HG02943 (cell line): ENCODE results near the gene FFAR1.
"Not testable (repeated sequence)": the region's sequence is repeated elsewhere in the genome, so short reads cannot be mapped to it uniquely, and the experiment has no call there.

Source experiments
- ATAC-seq: cut with Tn5 transposase; IDR thresholded peaks from one replicate; pipeline ENCODE4 v1.9.1; 2021; ENCODE audit warnings: mild to moderate bottlenecking, low read depth, moderate library complexity; ENCODE audit not compliant: unreplicated experiment

Gene FFAR1

DNA sequence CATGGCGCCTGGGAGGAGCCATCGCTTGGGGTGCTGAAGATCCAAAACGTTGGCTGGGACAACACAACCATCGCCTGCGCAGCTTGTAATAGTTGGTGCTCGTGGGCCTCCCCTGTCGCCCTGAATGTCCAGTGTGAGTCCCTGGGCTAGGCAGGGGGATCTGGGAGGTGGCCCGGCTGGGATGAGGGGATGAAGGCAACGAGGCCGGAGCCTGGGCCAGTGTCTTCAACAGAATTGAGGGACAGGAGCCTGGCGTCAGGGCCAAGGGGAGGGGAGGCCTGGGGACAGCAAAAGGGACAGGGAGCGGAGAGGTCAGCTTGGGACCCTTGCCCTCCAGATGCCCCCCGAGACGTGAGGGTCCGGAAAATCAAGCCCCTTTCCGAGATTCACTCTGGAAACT, 6.7 kb upstream of the FFAR1 start:
- no peak for ATAC-seq

DNA sequence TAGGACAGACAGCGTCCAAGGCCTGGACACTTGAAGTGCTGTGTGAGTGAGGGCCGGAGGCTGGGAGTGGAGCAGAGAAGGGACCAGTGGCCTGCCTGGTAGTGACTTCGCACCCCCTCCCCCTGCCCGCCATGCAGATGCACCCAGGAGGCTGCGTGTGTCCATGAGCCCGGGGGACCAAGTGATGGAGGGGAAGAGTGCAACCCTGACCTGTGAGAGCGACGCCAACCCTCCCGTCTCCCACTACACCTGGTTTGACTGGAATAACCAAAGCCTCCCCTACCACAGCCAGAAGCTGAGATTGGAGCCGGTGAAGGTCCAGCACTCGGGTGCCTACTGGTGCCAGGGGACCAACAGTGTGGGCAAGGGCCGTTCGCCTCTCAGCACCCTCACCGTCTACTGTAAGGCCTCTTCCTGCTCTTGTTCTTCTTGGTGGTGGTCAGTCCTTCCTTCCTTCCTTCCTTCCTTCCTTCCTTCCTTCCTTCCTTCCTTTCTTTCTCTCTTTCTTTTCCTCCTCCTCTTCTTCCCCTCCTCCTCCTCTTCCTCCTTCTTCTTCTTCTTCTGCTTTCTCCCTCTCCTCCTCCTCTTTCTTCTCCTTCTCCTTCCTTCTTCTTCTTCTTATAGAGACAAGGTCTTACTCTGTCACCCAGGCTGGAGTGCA, 6.0 kb upstream of the FFAR1 start:
- ATAC-seq = no peak

DNA sequence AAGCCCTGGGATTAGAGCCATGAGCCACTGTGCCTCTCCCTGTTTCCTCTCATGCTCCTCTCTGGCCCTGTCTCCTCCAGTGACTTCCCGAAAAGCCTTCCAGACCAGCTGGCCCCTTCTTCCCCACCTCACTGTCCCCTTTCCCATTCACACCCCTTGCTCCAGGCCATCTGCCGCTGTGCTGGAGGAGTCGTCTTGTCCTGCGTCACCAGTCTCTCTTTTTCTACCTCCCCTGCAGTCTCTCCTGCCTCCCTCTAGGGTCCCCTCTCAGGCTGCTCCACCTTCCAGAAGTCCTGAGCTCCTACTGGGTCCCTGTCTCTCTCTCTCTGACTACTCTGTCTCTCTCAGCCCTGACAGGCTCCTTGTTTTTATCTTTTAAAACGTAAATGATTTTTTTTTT, 5.3 kb upstream of the FFAR1 start:
- no peak for ATAC-seq

DNA sequence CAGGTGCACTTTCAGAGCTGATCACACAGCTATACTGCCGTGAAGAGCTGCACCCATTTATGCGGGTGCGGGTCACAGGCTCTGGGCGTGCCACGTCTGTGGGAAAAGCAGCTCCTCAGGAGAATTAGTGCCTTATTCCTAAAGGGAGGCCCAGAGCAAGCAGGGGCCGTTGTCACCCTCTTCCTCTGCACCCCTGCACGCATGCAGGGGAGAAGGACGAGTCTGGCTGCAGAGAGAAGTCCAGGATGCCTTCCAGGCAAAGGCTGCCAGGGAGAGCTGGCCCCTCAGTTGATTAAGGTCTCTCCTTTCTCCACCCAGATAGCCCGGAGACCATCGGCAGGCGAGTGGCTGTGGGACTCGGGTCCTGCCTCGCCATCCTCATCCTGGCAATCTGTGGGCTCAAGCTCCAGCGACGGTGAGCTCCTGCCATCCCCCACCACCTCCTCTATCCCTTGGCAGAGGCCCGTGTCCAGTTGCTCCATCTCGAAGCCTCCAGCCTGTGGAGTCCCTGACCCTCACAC, 3.1 kb upstream of the FFAR1 start:
- ATAC-seq = no peak

DNA sequence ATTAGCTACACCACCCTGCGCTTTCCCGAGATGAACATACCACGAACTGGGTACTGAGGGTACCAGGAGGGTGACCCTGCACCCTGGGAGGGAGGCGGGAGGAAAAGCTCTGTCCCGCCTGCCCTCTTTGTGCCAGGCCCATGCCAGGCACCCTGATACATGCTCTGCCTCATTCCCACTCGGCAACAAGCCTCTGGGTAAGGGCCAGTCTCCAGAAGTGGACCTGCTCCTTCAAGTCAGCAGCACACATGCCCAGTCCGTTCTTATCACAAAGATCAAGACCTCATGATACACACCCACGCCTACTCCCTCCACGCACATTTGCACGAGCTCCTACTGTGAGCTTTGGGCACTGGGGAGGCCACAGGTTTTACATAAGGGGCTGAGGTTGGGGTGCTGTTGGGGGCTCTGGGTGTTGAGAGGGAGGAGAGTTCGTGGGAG, 2.0 kb upstream of the FFAR1 start:
- ATAC-seq = no peak

DNA sequence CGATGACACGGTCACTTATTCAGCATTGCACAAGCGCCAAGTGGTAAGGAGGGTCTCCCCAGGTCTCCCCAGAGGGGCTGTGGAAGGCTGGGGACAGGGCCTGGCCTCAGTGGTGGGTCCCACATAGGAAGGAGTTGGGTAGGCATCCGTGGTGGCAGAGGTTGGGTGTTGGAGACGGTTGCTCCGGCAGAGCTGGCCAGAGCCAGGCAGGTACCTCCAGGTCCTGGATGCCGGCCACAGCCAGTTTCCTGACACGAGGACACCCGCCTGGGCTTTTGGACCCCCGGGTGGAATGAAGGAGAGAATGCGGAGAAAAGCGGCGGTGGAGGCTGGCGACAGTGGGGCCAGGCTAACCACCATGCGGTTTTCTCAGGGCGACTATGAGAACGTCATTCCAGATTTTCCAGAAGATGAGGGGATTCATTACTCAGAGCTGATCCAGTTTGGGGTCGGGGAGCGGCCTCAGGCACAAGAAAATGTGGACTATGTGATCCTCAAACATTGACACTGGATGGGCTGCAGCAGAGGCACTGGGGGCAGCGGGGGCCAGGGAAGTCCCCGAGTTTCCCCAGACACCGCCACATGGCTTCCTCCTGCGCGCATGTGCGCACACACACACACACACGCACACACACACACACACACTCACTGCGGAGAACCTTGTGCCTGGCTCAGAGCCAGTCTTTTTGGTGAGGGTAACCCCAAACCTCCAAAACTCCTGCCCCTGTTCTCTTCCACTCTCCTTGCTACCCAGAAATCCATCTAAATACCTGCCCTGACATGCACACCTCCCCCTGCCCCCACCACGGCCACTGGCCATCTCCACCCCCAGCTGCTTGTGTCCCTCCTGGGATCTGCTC, 1.3 kb upstream of the FFAR1 start:
- ATAC-seq = no peak

DNA sequence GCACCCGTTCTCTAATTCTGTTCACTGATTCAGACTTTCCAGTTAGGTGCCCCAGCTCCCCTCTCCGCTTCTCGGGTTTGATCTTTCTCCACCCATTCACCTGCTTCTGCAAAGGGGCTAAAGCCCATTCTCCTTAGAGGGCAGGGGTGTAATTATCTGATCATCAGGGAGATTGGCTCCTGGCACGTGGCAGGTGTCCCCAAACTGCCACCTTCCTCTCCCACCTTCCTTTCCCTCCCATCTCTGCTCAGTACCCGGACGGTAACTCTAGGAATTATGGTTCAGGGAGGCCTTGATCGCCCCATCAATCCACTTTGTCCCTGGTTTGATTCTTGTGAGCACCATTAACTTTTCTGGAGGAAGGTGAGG, 212 bp downstream of the FFAR1 start:
- ATAC-seq = no peak

DNA sequence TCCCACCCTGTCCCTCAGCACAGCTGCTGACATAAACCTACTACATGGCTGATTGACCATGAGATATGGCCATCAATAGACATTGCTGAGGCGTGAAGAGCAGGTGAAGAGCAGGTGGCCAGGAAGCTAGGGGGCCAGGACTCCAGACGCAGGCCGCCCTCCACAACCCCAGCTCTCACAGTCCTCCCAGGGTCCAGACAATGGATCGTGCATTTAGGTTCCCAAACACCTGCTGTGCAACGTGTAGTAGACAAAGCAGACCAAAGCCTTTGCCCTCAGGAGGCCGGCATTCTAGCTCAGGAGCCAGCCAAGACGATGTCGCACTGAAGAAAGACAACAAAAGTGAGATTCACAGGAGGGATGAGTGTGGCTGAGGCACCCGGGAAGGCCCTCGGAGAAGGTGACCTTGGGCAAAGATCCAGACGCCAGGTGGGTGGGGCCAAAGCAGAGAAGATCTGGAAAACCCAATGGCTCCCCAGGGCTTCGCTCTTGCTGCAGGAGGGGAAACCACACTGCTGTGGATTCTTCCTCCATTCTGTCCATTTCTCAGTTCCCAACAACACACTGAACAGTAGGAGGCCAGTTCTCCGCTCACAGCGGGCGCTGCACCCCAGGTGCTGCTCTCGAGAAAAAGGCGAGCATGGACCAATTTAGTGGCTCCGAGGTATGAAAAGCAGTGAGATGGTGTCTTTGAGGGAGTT, 1.4 kb downstream of the FFAR1 start:
- ATAC-seq = no peak

DNA sequence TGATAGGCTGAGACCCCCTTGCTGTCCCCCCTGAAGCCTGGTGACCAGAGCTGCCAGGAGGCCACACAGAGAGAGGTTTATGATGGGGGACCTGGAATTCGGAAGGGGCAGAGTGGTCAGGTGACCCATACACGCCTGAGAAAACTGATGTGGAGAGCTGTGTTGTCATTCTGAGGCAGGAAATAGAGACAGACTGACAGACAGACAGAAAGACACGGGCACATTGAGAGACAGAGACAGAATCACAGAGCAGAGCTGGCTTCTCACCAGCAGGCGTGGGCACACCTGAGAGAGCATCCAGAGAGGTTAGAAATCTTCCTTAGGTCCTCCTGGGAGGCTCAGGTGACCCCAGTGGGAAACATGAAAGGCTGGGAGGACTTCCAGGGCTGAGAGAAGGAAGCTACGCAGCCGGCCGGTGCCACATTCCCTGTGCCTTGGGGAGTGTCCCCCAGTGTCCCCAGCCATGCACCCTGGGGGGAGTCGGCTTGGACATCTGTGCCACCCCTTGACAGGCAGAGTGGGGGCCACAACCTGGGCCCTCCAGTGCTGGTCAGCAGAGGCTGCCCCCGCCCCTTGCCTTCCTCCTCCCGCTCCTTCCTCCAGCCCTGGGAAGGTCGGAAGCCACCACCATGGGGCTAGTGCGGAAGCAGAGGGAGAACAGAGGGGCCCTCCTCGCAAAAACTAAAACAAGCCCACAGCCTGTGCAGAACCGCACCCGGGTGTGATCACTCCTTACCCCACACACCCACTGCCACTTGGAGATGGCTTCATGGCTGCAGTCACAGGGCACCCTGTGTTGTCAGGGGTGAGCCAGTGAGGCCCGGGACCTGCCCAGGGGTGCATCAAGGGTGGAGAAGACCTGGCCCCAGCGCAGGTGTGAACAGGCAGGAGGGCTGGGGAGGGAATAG, 2.2 kb downstream of the FFAR1 start:
- ATAC-seq = no peak

DNA sequence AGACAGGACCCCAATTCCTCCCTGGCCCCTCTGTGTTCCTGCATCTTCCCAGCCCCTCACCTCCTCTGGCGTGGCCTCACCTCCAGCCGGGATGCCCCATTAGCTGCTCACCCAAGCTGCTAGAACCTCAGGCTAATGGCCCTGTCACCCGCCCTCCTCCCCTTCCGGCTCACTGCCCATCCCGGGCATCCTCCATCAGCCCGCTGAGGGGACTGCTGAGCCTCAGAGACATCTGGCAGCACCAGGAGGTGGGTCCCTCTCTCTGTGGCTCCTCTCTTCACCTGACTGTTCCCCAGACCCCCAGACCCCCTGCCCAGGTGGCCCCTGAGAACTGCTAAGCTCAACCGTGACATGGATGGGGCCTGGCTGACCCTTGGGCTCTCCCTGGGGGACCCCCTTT, 2.9 kb downstream of the FFAR1 start:
- ATAC-seq = no peak

DNA sequence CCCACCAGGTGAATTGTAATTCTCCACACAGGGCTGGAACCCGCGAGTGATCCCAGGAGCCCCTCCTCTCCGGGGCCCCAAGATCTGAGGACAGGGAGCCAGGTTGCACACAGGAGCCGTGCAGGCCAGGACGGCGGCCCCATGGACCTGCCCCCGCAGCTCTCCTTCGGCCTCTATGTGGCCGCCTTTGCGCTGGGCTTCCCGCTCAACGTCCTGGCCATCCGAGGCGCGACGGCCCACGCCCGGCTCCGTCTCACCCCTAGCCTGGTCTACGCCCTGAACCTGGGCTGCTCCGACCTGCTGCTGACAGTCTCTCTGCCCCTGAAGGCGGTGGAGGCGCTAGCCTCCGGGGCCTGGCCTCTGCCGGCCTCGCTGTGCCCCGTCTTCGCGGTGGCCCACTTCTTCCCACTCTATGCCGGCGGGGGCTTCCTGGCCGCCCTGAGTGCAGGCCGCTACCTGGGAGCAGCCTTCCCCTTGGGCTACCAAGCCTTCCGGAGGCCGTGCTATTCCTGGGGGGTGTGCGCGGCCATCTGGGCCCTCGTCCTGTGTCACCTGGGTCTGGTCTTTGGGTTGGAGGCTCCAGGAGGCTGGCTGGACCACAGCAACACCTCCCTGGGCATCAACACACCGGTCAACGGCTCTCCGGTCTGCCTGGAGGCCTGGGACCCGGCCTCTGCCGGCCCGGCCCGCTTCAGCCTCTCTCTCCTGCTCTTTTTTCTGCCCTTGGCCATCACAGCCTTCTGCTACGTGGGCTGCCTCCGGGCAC, 3.9 kb downstream of the FFAR1 start:
- no peak for ATAC-seq

DNA sequence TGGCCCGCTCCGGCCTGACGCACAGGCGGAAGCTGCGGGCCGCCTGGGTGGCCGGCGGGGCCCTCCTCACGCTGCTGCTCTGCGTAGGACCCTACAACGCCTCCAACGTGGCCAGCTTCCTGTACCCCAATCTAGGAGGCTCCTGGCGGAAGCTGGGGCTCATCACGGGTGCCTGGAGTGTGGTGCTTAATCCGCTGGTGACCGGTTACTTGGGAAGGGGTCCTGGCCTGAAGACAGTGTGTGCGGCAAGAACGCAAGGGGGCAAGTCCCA, 4.4 kb downstream of the FFAR1 start:
- ATAC-seq = no peak

DNA sequence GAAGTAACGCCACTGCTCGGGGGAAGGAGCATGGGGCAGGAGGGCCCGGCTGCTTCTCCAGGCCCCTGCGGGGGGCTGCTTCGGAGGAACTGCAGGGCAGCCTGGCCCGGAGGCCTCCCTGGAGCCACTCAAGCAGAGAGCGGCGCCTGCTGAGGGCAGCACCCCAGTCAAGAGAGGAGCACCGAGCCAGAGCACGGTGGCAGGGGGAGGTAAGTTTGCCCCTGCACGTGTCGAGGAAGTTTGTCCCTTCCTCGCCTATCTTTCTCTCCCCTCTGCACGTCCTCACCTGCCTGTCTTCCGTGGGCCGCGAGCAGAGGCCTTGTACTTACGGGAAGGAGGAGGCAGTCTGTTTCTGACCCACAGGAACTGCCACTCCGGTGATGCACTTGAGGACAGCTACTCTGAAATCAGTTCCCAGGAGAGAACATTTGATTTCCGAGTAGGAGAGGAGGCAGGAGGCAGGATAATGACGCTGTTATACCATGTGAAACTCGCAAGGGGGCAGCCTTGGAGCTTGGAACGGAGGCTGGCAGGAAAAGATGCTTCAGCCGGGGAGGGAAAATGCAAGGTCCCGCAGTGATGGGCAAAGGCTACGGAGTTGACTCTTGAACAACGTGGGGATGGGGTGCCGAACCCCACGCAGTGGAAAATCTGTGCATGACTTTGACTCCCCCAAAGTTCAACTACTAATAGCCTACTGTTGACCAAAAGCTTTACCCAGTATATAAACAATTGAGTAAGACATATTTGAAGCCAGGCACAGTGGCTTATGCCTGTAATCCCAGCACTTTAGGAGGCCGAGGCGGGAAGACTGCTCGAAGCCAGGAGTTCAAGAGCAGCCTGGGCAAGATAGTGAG, 5.0 kb downstream of the FFAR1 start:
- ATAC-seq = no peak

DNA sequence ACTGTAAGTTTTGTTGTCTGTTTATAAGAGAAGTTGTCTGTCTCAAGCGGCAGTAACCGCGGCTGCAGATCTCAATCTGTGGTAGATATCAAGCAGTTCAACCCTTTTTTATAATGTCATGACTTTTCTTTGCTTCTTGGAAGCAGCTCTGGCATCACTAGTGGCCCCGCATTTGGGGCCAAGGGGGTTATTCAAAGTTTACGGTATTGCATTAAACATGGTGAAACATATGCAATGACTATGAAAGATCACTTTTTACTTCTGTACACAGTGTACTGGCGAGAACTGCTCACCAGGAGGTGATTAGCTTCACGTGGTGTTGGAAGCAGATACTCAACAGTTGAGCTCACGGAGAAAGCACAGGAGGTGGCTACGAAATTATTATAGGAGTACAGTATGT, 5.9 kb downstream of the FFAR1 start:
- no peak for ATAC-seq

DNA sequence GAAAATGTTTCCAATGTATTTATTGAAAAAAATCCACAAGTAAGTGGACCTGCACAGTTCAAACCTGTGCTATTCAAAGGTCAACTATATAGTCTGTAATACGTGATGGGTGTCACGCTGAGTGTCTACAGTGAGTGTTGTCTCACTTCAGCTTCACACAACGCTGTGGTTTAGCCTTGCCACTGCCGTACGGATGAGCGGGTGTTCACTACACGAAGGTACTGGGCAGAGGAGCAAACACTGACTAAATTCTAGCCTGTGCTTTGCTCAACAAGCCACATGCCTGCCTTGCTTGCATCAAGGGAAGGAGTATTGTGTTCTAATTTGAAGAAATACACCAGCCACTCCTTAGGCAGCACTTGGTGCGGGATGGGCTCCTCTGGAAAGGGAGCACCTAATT, 7.2 kb downstream of the FFAR1 start:
- no peak for ATAC-seq

DNA sequence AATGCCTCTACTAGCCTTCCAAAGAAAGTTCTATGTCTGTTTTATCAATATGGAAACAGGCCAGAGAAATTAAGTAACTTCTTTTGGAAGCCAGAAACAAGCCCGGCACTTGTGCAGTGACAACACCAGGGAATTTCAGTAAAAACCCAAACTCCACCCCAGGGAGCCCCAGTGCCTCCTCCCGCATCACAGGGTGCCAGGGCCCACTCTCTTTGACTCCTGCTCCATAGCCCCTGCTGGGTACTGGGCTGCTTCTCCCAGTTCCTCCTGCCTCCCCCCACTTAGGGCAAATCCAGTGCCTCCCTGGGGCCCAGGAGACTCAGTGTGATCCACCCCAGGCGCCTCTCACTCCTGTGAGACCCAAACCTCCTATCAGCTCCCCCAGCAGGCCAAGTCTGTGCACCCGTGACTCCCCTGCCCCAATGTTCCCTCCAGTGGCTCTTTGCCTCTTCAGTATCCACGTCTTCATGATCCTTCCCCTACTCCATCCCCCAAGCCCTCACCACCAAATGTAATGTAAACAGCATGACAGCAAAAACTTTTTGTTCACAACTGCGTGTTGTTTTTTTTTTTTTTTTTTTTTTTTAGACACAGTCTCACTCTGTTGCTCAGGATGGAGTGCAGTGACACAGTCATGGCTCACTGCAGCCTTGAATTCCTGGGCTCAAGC, 8.2 kb downstream of the FFAR1 start:
- ATAC-seq = no peak

DNA sequence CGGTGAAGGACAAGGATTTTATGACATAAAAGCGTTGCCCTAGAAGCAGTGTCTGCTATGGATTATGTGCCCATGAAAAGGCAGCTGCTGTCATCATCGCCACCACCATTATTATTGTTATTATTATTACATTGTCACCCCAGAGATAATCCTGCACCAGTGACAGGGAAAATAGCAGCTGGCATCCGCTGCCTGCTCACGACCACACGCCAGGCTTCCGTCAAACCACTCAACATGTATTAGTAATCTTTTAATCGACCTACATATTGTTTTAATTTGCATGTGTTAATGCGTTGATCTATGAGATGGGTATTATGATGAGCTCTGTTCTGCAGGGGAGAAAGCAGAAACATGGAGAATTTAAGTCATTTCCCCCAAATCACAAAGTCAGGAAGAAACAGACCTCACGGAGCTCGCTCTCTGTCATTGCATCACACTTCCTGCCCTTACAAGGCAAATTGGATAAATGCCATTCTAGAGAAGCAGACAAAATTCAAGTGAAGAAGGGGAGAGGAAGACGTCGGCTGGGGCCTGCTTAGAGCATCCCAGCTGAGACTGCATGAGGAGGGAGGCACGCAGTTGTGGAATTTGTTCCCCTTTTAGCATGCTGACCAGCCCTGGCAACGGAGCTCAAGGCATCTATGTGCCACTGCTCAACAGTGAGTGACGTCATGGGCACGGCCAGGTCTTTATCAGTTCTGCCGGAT, 10.3 kb downstream of the FFAR1 start, which contains the start of gene FFAR3:
TSS of gene FFAR3 (plus strand) at position 594 of the 707 bp plus-strand sequence. CDS start 431 bp downstream, outside the sequence.
- no peak for ATAC-seq

DNA sequence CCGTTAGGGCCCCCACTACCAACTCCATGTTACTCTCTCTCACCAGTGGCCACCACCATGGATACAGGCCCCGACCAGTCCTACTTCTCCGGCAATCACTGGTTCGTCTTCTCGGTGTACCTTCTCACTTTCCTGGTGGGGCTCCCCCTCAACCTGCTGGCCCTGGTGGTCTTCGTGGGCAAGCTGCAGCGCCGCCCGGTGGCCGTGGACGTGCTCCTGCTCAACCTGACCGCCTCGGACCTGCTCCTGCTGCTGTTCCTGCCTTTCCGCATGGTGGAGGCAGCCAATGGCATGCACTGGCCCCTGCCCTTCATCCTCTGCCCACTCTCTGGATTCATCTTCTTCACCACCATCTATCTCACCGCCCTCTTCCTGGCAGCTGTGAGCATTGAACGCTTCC, 11.1 kb downstream of the FFAR1 start:
- ATAC-seq = not testable (repeated sequence)
